Right lobe of liver (tissue), 6 donors: ENCODE data around the gene FBXO10. TPM values are rescaled to one million over a fixed set of nuclear protein-coding genes. Genes with fewer than 3 reads are reported as not detected.

Experiments
- ATAC-seq, 4 donors: fragments of 200-7000 bp; cut with Tn5 transposase; one replicate each; pipeline ENCODE4 v1.9.1; 2020; ENCODE audit warnings: mild to moderate bottlenecking in 4 of 4, moderate library complexity in 4 of 4
- DNase-seq, 3 donors: peaks; one replicate each; pipeline ENCODE4 v3.0.0-alpha.2; 2020
- H3K27ac ChIP-seq, 3 donors: fragments of 200-600 bp; one replicate each; pipeline ENCODE4 v1.8.0; 2022
- H3K27me3 ChIP-seq, 2 donors: fragments of 200-600 bp; one replicate each; pipeline ENCODE4 v1.8.0; 2022
- H3K36me3 ChIP-seq, 4 donors: fragments of 200-600 bp; sonication (generic) in 1 of 4; one replicate each; pipeline versions ENCODE4 v1.5.1 to v1.8.0; 2017 to 2022; ENCODE audit warnings: control low read depth in 1 of 4
- H3K4me1 ChIP-seq, 4 donors: fragments of 200-600 bp; sonication (generic) in 1 of 4; one replicate each; pipeline versions ENCODE4 v1.5.1 to v1.8.0; 2017 to 2022; ENCODE audit warnings: control low read depth in 1 of 4
- H3K4me3 ChIP-seq, 3 donors: fragments of 200-600 bp; one replicate each; pipeline ENCODE4 v1.8.0; 2022
- H3K9me3 ChIP-seq, 4 donors: fragments of 200-600 bp; sonication (generic) in 1 of 4; one replicate each; pipeline versions ENCODE4 v1.5.1 to v1.8.0; 2017 to 2022; ENCODE audit warnings: control low read depth in 1 of 4
- CTCF ChIP-seq, 4 donors: fragments of 200-600 bp in 3 of 4; fragments of 450-650 bp in 1 of 4; IDR thresholded peaks; one replicate each; pipeline versions ENCODE4 v1.5.1 to v1.8.0; 2016 to 2022; ENCODE audit warnings: antibody characterized with exemption in 4 of 4, mild to moderate bottlenecking in 2 of 4
- POLR2A ChIP-seq: fragments of 450-650 bp; IDR thresholded peaks from one replicate; pipeline ENCODE4 v1.6.1; 2017; ENCODE audit warnings: antibody characterized with exemption, mild to moderate bottlenecking
- WGBS: methylation state at CpG from one replicate; pipeline ENCODE4 v1.1.6; 2018; ENCODE audit warnings: low coverage, low lambda C conversion rate; ENCODE audit not compliant: insufficient coverage; ENCODE audit errors: missing lambda C conversion rate; 5-methylcytosine and 5-hydroxymethylcytosine counted together
- intact Hi-C, 2 donors: fragments of 100-400 bp; cut with DNase I; formaldehyde crosslinking; loops; one replicate each; pipeline versions ENCODE4 v1.11.2 to v1.14.1; 2022
- total RNA-seq, 6 experiments: library from RNA; depleted of rRNA in 2 of 6; stranded (reverse); fragments of >200 nt in 2 of 6; fragmentation: NEBNext Ultra II Directional in 3 of 6; extraction: Animal tissue kit (Norgen Biotek cat#: 25700) in 3 of 6; gene quantifications; one replicate each; pipeline versions ENCODE4 v1.1.0 to v1.2.4, GENCODE V29; 2016 to 2023
- donor health status: DM: no; HTN: yes; CAD: no.
- donor health status: DM: no; HTN: no; CAD: no.
- donor health status: DM: no; HTN: no; CAD: no.
- donor health status: DM: no; HTN: yes; CAD: no.
- donor health status: DM: no; HTN: yes; CAD: no.

FBXO10 gene
- total RNA-seq, 6 experiments from 2014 or later, result 2.5 to 5.9 (median 4.0) TPM

GRCh38 chr9:37611014-37611413 is 34.8 kb upstream of the FBXO10 start:
- Histone ChIP-seq H3K4me3 (no peak overlapping the region), H3K4me1 (no peaks in the 10 kb centered on the region), H3K36me3 (no peaks in the 10 kb centered on the region), H3K27me3 (no peaks in the 10 kb centered on the region), H3K9me3 (peaks cover 0 to 3% (median 0%) of the 10 kb centered on the region in 4 donors), H3K27ac (no peak overlapping the region)
- TF ChIP-seq CTCF (IDR thresholded peaks at IDR 0.05) (no peak), POLR2A (no peak)
- DNase-seq (no peak), ATAC-seq (no peak)
- intact Hi-C loops, result no loop called here
- WGBS, result 64% methylated on average over 6 of the region's 6 CpGs

GRCh38 chr9:37609735-37610397 is 33.7 kb upstream of the FBXO10 start:
- no peak for TF ChIP-seq CTCF (IDR thresholded peaks at IDR 0.05)
- TF ChIP-seq POLR2A, result no peak

GRCh38 chr9:37608250-37608649 is 32.1 kb upstream of the FBXO10 start:
- Histone ChIP-seq H3K27ac (no peak overlapping the region), H3K36me3 (no peaks in the 10 kb centered on the region), H3K4me1 (peaks cover 0 to 1% (median 0%) of the 10 kb centered on the region in 4 donors), H3K9me3 (peaks cover 0 to 3% (median 0%) of the 10 kb centered on the region in 4 donors), H3K27me3 (no peaks in the 10 kb centered on the region), H3K4me3 (no peak overlapping the region)
- ATAC-seq, result no peak
- intact Hi-C loops, result no loop called here
- DNase-seq, result no peak
- TF ChIP-seq CTCF (IDR thresholded peaks at IDR 0.05), result no peak
- TF ChIP-seq POLR2A, result no peak

More at GRCh38 chr9:37609735-37610397, 33.7 kb upstream of the FBXO10 start:
- Histone ChIP-seq H3K36me3 (no peaks in the 10 kb centered on the region), H3K4me1 (no peaks in the 10 kb centered on the region), H3K9me3 (peaks cover 0 to 3% (median 0%) of the 10 kb centered on the region in 4 donors), H3K27me3 (no peaks in the 10 kb centered on the region), H3K27ac (no peak overlapping the region), H3K4me3 (no peak overlapping the region)
- ATAC-seq (no peak), DNase-seq (no peak)
- WGBS, result 76% methylated on average over 6 of the region's 6 CpGs
- intact Hi-C loops, result no loop called here

GRCh38 chr9:37604296-37604695 is 28.1 kb upstream of the FBXO10 start:
- no peaks in the 10 kb centered on the region for H3K27me3 ChIP-seq
- peaks cover 0 to 10% (median 0%) of the 10 kb centered on the region in 4 donors for H3K4me1 ChIP-seq
- intact Hi-C loops, result no loop called here
- no peak overlapping the region for H3K27ac ChIP-seq
- DNase-seq (no peak), ATAC-seq (no peak)
- peaks cover 0 to 3% (median 0%) of the 10 kb centered on the region in 4 donors for H3K9me3 ChIP-seq
- H3K4me3 ChIP-seq, result no peak overlapping the region
- 89% methylated on average over 1 of the region's 1 CpG for WGBS
- TF ChIP-seq CTCF (IDR thresholded peaks at IDR 0.05) (no peak), POLR2A (no peak)
- H3K36me3 ChIP-seq, result no peaks in the 10 kb centered on the region
